GM19455 (cell line): ENCODE results near the gene CNTN1.

Source experiments
- ATAC-seq: cut with Tn5 transposase; IDR thresholded peaks from one replicate; pipeline ENCODE4 v1.9.1; 2021; ENCODE audit not compliant: unreplicated experiment

CNTN1 gene

DNA sequence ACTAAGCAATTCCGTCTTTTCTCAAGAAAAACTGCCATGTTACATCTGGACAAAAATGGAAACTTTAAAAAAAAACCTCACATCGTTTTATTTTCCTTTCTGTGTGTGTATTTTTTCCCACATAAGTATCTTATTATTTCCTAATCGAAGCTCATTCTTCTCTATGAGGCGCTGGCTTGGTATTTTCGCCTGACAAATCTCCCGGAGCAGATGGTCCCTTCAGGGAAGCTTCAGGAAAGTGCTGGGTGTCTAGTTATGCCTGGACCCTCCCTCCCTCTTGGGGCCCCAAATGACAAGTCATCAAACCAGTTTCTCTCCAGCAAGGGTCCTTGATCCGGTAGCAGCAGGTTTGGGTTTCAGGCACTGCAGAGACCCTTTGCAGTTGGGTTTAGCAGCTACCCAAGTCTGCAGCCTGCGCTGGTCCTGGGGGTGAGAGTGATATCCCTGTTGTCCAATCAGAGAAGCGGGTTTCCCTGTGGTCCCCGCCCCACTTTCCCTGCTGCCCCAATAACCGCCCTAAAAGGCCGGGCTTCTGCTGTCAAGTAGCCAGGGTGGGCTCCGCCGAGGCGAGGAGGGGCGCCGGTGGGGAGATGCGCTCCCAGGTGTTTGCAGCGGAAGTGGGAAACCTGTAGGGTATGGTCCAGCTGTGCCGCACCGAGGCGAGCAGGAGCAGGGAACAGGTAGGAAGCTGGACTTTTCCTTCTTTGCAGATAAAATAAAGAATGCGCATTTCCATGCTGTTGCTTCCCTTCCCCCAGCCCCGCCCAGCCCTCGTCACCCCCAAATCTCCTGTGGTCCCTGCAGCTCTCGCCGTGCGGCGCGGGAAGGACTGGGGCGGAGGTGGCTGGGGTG, at the start of gene CNTN1:
Gene CNTN1 (plus strand): TSS at position 527 of the 852 bp plus-strand sequence.
- ATAC-seq, result no peak

DNA sequence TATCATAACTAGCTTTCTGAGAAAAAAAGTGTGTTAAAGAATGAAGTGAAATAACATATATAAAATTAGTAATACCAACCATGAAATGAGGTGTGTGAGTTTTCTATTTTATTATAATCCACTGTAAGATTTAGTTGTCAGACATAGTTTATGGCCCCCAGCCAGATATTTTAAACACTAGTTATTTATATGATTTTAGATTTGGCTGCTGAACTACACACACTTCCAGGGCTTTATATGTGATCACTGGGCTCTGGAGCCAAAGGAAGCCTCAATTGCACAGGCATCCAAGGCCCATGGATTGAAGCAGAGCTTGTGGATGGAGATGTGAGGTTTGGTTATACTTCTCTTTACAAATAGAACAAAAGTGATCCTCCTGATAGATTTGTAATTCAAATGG, 48.7 kb upstream of the CNTN1 start:
- ATAC-seq, result no peak

- ATAC-seq, result no peak
Observed at GRCh38 chr12:40643976-40644375, 48.3 kb upstream of the CNTN1 start.

DNA sequence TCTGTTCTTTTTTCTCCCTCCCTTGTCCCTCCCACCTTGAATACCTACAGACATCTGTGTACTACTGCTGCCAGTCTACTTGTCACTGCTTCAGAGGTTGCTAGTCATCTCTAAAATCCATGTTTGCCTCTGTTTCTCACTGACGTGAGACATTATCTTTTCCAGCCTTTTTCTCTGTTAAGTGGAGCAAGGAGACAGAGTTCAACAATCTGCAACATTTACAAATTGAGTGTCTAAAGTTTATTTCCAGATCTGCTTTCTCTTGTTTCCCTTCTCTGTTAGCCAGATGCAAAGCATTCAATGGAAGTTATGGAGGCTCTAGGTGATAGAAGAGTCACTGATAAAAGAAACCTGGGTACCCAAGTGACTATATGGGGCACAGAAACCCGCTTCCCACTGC, 47.5 kb upstream of the CNTN1 start:
- no peak for ATAC-seq

DNA sequence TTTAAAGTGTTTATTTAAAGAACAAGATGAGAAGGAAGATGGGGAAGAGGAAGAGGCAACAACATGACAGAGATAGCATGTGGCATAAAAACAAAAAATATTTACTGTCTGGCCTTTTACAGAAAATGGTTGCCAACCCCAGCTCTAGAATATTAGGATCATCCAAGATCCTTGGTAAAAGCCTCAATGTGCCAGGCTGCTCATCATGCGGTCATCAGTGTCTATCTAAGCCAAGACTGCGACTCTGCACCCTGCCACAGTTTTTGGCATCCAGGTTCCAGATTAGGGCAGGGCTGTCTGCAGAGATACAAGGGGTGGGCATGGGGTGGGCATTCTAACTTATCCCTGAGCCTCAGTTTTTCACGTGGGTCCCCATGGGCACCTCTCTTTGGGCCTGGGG, 46.9 kb upstream of the CNTN1 start:
- no peak for ATAC-seq

- ATAC-seq, result no peak
Observed at GRCh38 chr12:40646456-40646855, 45.8 kb upstream of the CNTN1 start.

DNA sequence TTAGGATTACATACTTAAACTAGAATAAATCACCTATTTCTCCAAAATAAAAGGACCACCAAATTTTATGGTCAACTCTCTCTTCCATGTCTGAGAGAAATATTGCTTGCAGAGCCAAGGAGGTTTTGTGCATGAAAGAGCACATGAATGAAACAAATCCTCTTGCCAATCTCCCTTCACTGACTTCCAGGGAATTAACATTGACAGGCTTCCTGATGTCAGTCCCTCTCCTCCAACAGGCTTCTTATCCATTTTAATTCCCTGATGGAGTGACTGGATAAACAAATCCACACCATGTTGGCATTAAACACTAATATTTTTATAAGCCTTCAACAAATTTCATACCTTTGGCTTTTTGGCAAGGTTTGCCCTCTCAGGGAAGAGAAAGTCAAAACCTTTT, 45.3 kb upstream of the CNTN1 start:
- no peak for ATAC-seq

DNA sequence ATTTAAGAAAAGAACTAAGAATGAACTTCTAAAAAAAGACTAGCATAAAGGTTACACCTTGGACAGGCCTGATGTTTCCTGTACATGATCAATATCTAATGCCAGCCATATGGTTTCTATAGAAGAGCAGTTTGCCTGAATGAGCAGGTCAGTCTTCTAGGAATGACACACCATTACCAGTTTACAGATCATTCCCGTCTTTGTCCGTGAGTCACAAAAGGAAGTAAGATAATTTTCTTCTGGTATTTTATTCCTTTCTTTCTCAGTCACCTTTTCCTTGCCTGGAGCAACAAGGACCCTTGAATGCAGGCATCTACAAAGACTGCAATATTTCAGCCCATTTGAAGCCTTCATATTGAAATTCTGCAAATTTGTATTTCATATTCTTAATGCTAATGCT, 44.6 kb upstream of the CNTN1 start:
- ATAC-seq, result no peak

GRCh38 chr12:40648519-40648918, 43.7 kb upstream of the CNTN1 start:
- no peak for ATAC-seq

GRCh38 chr12:40650038-40650704, 42.1 kb upstream of the CNTN1 start:
- ATAC-seq, result no peak

DNA sequence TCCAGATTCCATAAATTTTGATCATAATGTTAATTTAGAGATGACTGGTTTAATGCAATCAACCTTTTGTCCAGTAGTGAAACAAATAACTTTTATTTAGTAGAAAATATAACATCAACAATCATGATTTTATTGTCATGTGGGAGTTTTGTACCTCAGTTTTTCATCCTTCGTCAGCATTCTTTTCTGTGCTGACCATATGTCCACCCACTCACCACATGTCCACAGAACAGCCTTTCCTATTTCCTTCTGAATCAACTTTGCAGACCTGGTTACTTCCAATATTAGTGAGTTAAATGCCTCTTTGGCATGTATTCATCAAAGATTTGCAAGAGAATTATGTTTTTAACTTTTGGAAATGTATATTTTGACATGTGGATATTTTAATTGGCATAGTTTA, 36.8 kb upstream of the CNTN1 start:
- no peak for ATAC-seq

DNA sequence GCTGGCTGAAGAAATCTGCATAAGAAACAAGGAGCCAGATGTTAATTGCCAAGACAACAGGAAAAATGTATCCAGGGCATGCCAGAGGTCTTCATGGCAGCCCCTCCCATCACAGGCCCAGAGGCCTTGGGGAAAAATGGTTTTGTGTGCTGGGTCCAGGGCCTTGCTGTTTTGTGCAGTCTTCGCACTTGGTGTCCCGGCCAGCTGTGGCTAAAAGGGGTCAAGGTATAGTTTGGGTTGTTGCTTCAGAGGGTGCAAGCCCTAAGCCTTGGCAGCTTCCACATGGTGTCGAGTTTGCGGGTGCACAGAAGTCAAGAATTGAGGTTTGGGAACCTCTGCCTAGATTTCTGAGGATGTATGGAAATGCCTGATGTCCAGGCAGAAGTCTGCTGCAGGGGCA, 29.9 kb upstream of the CNTN1 start:
- no peak for ATAC-seq

GRCh38 chr12:40663781-40664180, 28.5 kb upstream of the CNTN1 start:
- no peak for ATAC-seq

DNA sequence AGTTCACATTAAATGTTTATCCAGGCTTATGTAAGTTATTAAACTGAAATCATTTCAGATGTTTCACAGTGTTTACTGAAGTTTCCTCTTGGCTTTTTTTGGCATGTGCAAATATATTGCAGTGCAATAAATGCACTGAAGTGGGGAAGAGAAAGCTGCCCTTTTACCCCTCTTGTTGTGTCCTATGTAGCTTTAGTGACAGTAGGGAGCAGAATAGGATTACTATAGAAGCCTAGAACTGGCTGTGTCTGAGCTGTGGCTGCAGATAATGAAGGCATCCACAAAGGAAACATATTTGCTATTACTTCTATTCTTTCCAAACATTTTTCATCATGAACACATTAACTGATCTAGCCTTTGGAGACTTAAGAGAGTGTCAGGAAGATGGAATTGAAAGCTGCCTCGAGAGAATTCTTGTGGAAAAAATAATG, 24.1 kb upstream of the CNTN1 start:
- ATAC-seq, result no peak

GRCh38 chr12:40672741-40673271, 19.4 kb upstream of the CNTN1 start:
- no peak for ATAC-seq

DNA sequence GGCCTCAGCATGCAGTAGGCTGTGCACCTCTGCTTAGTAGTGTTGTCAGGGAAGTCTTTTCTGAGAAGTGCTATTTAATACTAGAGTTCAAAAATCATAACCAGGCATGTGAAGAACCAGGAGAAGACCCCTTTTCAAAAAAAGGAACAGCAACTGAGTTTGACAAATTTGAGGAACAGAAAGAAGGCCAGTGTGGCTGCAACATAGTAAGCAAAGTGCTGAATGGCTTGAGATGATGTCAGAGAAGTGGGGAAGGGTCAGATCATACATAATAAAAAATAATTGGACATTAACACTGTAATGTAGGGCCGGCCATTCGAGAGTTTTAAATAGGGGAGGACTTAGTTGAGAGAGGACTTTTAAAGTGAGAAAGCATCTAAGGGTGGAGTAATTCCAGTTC, 11.1 kb upstream of the CNTN1 start:
- ATAC-seq, result no peak

DNA sequence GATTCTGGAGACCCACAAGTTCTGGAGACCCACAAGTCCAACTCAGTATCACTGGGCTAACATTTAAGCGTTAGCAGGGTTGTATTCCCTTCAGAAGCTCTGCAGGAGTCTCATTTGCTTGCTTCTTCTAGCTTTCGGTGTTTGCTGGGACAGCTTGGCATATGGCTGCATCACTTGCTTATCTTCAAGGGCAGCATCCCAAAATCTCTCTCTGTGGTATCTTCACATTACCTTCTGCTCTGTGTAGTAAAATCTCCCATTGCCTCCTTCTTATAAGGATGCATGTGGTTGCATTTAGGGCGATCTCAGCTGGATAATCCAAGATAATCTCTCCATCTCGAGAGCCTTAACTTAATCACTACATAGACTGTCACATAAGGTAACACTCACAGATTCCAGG, 7.3 kb upstream of the CNTN1 start:
- ATAC-seq, result no peak

GRCh38 chr12:40688085-40688725, 4.0 kb upstream of the CNTN1 start:
- ATAC-seq, result no peak

- no peak for ATAC-seq
Observed at GRCh38 chr12:40689576-40689975, 2.7 kb upstream of the CNTN1 start.

DNA sequence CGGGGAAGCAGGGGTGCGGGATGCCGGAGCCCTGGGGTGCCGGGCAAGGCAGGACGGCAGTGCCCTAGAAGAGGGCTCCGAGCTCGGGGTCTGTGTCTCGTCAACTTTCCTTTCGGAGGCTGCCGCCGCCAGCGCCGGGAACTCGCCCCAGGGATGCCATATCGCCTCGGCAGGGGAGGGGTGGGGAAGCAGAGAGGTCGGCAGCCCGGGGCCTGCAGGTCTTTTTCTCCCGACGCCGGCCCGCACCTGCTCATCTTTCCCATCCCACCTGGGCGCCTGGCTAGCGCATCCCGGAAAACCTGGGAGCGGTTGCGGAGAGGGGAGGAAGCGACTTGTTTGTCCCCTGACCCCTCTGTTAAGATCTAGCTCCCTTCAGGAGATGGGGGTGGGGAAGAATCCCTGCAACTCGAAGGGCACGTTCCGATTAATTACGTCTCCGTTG, 547 bp downstream of the CNTN1 start:
- no peak for ATAC-seq

DNA sequence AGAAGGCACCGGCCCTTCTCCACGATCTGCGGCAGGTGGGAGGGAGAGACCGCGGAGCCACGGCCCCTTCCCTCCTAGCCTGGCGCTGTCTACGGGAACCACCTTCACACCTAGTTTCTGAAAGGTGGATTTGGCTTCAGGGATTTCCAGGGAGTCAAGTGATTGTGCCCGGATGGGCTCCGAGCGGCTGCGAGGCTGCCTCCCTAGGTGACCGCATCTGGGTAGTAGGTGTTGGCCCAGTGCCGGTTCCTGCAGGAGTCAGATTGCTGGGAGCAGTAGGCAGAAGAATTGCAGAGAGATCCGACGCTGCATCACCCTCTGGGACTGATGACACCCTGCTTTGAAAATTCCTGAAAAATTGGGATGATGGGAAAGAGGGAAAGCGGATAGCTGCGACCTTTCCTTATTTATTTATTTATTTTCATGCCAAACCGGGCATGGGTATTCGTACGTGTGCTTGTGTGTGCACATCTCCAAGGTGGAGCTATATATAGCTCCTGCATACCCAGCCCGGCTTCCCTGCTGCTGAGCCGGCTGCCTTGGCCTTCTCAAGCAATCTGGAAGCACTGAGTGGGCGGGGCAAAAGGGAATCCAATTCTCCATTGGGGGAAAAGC, 1.1 kb downstream of the CNTN1 start:
- no peak for ATAC-seq
